ENCODE measurements around the gene OPA3. TPM values are rescaled to one million over a fixed set of nuclear protein-coding genes. Genes with fewer than 3 reads are reported as not detected.
"Not testable (repeated sequence)": the region's sequence is repeated elsewhere in the genome, so short reads cannot be mapped to it uniquely, and the experiment has no call there.

The OPA3 gene
- total RNA-seq, 1 donor from 2014 or later: 3.7 TPM

- Histone ChIP-seq H3K9me3 (ENCODE audit: low read depth) (no peaks in the 10 kb centered on the region), H3K4me3 (no peak overlapping the region), H4K20me1 (ENCODE audit: low read depth) (no peaks in the 10 kb centered on the region), H3K36me3 (no peaks in the 10 kb centered on the region), H3K9ac (no peak overlapping the region), H3K27me3 (no peaks in the 10 kb centered on the region), H3K4me2 (no peak overlapping the region), H3K27ac (no peak overlapping the region), H3K4me1 (peaks cover 10% of the 10 kb centered on the region), H3K79me2 (ENCODE audit: low read depth) (no peaks in the 10 kb centered on the region), H3F3A (ENCODE audit: low read depth) (peaks cover 27% of the 10 kb centered on the region), H2AFZ (replicated peaks) (no peak overlapping the region)
- Mint-ChIP-seq H3K36me3 (peaks cover 3% of the 10 kb centered on the region), H3K4me1 (peaks cover 9% of the 10 kb centered on the region), H3K27me3 (ENCODE audit: insufficient read depth, low read depth) (no peaks in the 10 kb centered on the region), H3K9me3 (no peaks in the 10 kb centered on the region), H3K4me3 (no peak overlapping the region), H3K27ac (no peak overlapping the region)
- TF ChIP-seq, protein P1, sequence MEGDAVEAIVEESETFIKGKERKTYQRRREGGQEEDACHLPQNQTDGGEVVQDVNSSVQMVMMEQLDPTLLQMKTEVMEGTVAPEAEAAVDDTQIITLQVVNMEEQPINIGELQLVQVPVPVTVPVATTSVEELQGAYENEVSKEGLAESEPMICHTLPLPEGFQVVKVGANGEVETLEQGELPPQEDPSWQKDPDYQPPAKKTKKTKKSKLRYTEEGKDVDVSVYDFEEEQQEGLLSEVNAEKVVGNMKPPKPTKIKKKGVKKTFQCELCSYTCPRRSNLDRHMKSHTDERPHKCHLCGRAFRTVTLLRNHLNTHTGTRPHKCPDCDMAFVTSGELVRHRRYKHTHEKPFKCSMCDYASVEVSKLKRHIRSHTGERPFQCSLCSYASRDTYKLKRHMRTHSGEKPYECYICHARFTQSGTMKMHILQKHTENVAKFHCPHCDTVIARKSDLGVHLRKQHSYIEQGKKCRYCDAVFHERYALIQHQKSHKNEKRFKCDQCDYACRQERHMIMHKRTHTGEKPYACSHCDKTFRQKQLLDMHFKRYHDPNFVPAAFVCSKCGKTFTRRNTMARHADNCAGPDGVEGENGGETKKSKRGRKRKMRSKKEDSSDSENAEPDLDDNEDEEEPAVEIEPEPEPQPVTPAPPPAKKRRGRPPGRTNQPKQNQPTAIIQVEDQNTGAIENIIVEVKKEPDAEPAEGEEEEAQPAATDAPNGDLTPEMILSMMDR (IDR thresholded peaks at IDR 0.05): no peak
- TF ChIP-seq EZH2 (IDR thresholded peaks at IDR 0.05): no peak
- TF ChIP-seq EZH2phosphoT487 (IDR thresholded peaks at IDR 0.05): no peak
- DNase-seq (ENCODE audit: low spot score): no peak
These were observed 45.1 kb upstream of the OPA3 start for GRCh38 chr19:45629704-45630103.

DNA sequence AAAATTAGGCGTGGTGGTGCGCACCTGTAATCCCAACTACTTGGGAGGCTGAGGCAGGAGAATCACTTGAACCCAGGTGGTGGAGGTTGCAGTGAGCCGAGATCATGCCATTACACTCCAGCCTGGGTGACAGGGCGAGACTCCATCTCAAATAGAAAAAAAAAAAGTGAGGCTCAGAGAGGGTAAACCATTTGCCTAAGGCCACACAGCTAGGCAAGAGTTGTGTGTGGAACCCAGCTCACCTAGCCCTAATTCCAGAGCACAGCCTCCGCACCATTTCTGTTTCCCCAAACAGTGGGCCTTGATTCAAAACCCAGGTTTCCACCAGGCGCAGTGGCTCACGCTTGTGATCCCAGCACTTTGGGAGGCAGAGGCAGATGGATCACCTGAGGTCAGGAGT, 43.6 kb upstream of the OPA3 start:
- peaks cover 18% of the 10 kb centered on the region for H3F3A ChIP-seq (ENCODE audit: low read depth)
- H3K4me1 Mint-ChIP-seq; H3K9ac ChIP-seq; H3K4me2 ChIP-seq; DNase-seq (ENCODE audit: low spot score); H3K4me3 ChIP-seq; H3K36me3 ChIP-seq; H3K27me3 ChIP-seq; H3K9me3 Mint-ChIP-seq; H3K4me1 ChIP-seq; H2AFZ ChIP-seq (replicated peaks); H3K4me3 Mint-ChIP-seq; H3K27ac ChIP-seq; H3K9me3 ChIP-seq (ENCODE audit: low read depth); H3K79me2 ChIP-seq (ENCODE audit: low read depth); H4K20me1 ChIP-seq (ENCODE audit: low read depth); H3K27me3 Mint-ChIP-seq (ENCODE audit: insufficient read depth, low read depth); H3K36me3 Mint-ChIP-seq; H3K27ac Mint-ChIP-seq: not testable (repeated sequence)

DNA sequence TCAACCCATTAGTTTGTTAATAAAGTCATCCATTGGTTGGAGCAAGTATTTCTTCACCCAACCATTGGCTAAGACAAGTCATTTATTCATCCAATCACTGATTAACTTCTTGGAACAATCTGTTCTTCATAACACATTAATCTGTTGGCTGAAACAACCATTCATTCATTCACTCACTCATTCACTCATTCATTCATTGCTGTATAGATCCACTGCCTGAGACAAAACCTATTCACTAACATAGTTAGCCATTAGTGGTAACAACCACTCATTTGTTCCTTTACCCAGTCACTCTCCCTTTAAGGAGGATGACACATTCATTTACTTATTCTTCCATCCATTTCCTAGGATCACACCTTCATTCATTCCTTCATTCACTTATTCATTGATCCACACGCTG, 39.4 kb upstream of the OPA3 start:
- Histone ChIP-seq H3K4me1 (no peaks in the 10 kb centered on the region), H3K4me3 (no peak overlapping the region), H3K9me3 (ENCODE audit: low read depth) (no peaks in the 10 kb centered on the region), H3K36me3 (no peaks in the 10 kb centered on the region), H4K20me1 (ENCODE audit: low read depth) (no peaks in the 10 kb centered on the region), H3F3A (ENCODE audit: low read depth) (no peaks in the 10 kb centered on the region), H3K27me3 (no peaks in the 10 kb centered on the region), H3K27ac (no peak overlapping the region), H2AFZ (replicated peaks) (no peak overlapping the region), H3K79me2 (ENCODE audit: low read depth) (no peaks in the 10 kb centered on the region), H3K4me2 (no peak overlapping the region), H3K9ac (no peak overlapping the region)
- Mint-ChIP-seq H3K9me3 (no peaks in the 10 kb centered on the region), H3K27me3 (ENCODE audit: insufficient read depth, low read depth) (no peaks in the 10 kb centered on the region), H3K27ac (no peak overlapping the region), H3K4me3 (no peak overlapping the region), H3K36me3 (peaks cover 7% of the 10 kb centered on the region), H3K4me1 (no peaks in the 10 kb centered on the region)
- DNase-seq (ENCODE audit: low spot score): no peak
- no peak for TF ChIP-seq EZH2phosphoT487 (IDR thresholded peaks at IDR 0.05)
- no peak for TF ChIP-seq EZH2 (IDR thresholded peaks at IDR 0.05)
- TF ChIP-seq, protein P1 (IDR thresholded peaks at IDR 0.05): no peak

GRCh38 chr19:45621976-45622503, 37.4 kb upstream of the OPA3 start:
- H3K9me3 Mint-ChIP-seq: no peaks in the 10 kb centered on the region
- no peaks in the 10 kb centered on the region for H3K27me3 ChIP-seq
- no peak overlapping the region for H3K27ac ChIP-seq
- H3K9me3 ChIP-seq (ENCODE audit: low read depth): no peaks in the 10 kb centered on the region
- TF ChIP-seq EZH2 (IDR thresholded peaks at IDR 0.05) (no peak), EZH2phosphoT487 (IDR thresholded peaks at IDR 0.05) (no peak)
- TF ChIP-seq, protein P1 (IDR thresholded peaks at IDR 0.05): no peak
- no peaks in the 10 kb centered on the region for H4K20me1 ChIP-seq (ENCODE audit: low read depth)
- H2AFZ ChIP-seq (replicated peaks): no peak overlapping the region
- DNase-seq (ENCODE audit: low spot score): no peak
- no peaks in the 10 kb centered on the region for H3K36me3 ChIP-seq
- H3K4me2 ChIP-seq: no peak overlapping the region
- no peaks in the 10 kb centered on the region for H3K79me2 ChIP-seq (ENCODE audit: low read depth)
- H3K4me3 ChIP-seq: no peak overlapping the region
- H3K4me3 Mint-ChIP-seq: no peak overlapping the region
- H3K9ac ChIP-seq: peak overlapping the region; percentile 3
- no peak overlapping the region for H3K27ac Mint-ChIP-seq
- H3K4me1 ChIP-seq: no peaks in the 10 kb centered on the region
- no peaks in the 10 kb centered on the region for H3K27me3 Mint-ChIP-seq (ENCODE audit: insufficient read depth, low read depth)
- H3K36me3 Mint-ChIP-seq: peaks cover 6% of the 10 kb centered on the region
- peaks cover 1% of the 10 kb centered on the region for H3F3A ChIP-seq (ENCODE audit: low read depth)
- no peaks in the 10 kb centered on the region for H3K4me1 Mint-ChIP-seq
